ENCODE results near the gene KCNE4.

GRCh38 chr2:223065107-223065506 is 13.1 kb downstream of the KCNE4 start:
- TF ChIP-seq CTCF (IDR thresholded peaks at IDR 0.05; ENCODE audit: insufficient read depth, low read depth, low read length) = no peak
- no peak for TF ChIP-seq EZH2 (IDR thresholded peaks at IDR 0.05; ENCODE audit: insufficient read depth, low read length)
